GM19025 (cell line): ENCODE data around the gene TOP3A.

Experiments
- ATAC-seq: cut with Tn5 transposase; IDR thresholded peaks from one replicate; pipeline ENCODE4 v1.9.1; 2021; ENCODE audit warnings: mild to moderate bottlenecking, low read depth, moderate library complexity; ENCODE audit not compliant: unreplicated experiment

The TOP3A gene

DNA sequence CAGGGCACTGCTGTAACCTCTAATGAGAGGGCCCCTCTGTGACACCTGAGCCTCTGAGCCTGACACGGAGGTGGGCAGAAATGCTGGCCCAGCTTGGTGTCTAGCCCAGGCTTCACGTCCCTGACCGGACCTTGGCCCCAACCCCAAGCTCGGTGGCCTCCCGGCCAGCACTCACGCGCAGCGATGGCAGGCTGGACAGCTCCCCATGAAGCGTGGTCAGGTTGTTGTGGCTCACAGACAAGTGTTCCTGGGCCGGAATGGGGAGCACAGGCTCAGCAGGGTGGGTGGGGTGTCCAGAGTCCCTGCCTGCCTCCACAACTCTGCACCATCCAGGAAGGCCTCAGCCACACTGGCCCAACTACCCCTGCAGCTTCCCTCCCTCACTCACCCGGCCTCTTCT is 58.4 kb downstream of the TOP3A start:
- no peak for ATAC-seq

DNA sequence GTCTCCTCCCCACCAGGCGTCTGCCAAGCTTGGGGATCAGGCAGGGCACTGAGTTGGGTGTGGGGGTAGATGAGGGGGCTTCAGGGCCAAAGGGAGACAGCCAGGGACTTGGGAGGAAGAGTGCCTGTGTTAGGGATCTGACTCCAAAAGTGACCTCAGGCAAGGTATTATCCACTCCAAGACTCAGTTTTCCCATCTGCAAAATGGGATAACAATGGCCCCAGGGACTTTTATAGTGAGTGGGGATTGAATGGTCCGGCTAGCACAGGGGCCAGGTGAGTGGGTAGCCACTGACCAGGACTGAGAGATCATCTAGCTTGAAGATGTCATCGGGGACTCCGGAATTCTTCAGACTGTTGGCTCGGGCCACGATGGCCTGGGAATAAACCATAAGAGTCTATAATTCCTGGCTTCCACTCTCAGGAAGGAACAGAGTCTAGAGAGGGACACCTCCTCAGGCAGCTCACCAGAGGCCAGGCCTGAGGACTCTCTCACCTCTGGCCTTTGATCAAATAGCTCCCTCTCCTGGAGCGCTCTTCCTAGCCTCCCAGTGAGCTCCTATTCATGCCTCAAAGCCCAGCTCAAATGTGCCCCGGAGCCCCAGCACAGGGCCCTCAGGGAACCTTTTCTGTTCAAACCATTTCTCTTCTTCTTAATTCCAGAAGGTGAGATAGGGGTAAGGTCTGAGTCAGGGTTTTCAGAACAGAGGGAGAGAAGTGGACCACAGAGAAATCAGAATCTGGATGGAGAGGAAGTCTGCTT is 59.7 kb downstream of the TOP3A start:
- no peak for ATAC-seq

DNA sequence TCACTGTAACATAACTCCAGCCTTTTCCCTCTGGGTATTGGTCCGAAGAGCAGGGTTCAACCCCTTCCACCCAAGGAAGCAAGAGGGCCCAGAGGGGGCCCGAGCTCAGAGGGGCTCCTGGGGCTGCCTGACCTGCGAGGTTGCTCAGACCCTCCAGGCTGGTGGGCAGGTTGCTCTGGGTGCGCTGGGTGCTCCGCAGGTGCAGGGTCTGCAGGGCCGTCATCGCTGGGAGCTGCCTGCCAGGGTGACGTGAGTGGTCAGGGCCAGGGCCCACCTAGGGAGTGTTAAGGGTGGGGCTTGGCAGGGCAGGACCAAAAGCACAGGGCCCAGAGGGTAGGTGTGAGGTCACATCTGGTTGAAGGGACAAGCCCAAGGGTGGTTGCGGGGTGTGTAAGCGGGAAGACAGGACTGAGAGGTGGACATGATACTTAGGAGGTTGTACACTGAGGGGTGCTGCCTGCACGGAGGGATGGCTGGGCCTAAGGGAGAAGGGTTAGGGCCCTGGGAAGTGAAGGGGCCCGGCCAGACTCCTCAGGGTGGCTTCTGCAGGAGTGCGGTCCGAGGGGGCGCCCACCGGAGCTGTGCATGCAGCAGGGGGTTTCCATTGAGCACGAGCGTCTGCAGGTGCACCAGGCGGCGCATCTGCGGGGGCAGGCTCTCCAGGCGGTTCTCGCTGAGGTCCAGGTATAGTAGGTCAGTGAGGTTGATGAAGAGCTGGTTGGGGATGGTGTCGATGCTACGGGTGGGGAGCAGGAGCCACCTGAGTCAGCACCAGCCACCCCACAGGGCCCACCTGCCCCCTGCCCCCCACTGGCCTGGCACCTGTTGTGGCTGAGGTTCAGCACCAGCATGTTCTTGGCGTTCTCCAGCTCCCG is 60.6 kb downstream of the TOP3A start:
- ATAC-seq: no peak

DNA sequence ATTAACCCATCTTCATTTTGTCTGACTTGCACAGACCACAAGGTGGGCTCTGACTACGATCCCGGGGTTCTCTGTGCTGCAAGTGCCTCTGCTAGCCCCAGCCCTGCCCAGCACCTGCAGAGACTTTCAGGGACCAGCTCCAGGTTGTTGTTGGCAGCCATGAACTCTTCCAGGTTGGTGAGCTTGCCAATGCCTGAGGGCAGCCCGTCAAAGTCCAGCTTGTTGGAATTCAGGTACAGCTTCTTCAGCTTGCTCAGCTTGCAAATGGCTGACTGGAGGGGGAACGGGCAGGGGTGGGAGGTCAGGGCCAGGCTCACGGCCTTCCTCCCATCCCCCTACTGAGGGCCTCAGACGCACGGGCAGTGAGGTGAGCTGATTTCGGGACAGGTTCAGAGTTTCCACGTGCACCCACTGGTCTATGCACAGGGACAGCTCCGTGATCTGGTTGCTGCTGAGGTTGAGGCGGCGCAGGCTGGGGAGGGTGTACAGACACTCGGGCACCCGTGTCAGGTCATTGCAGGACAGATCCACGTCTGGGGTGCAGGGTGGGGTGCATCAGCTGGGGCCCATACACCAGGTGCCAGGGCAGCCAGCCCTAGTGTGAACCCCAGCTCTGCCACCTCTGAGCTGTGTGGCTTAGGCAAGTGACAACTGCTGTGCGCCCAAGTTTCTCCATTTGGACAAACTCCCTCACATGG is 61.5 kb downstream of the TOP3A start:
- ATAC-seq: no peak

- no peak for ATAC-seq
Observed at GRCh38 chr17:18252160-18252559, 62.6 kb downstream of the TOP3A start.

- no peak for ATAC-seq
Observed at GRCh38 chr17:18251204-18251603, 63.6 kb downstream of the TOP3A start.

DNA sequence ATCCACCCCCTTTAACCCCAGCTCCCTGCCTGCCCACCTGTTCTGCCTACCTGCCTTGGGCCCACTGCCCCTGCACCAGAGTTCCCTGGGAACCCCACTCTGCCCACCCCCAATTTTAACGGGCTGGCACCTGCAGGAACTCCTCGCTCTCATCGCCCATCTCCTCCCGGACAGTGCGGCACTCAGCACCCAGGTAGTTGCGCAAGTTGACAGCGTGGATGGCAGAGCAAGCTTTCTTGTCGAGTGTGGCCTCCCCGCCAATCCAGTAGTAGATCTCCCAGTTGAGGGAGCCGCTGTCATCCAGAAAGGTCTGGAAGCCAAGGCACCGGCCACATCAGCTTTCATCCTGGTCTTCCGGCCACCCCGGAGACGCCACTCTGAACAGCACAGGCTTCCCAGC is 64.1 kb downstream of the TOP3A start:
- ATAC-seq: no peak

DNA sequence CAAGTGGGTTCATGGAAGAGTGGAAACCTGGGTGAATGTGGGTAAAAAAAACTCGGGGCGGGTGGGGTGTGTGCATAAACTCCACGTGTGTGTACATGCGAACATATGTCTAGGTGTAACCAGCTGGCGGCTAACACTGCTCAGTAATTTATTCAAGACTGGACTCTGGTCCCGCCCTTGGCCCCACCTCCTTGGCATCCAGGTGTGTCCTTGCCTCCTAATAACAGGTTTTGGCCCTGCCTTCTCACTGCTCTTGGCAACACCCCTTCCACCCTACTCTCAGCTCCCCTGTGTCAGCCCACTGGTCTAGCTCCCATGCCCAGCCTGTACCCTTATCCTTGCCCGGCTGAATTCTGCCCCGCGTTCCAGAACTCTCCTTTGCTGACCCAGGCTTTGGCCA is 64.5 kb downstream of the TOP3A start:
- no peak for ATAC-seq

- no peak for ATAC-seq
Observed at GRCh38 chr17:18248811-18249210, 66.0 kb downstream of the TOP3A start.

- ATAC-seq: no peak
Observed at GRCh38 chr17:18248300-18248731, 66.5 kb downstream of the TOP3A start.

- ATAC-seq: no peak
Observed at GRCh38 chr17:18247613-18248001, 67.2 kb downstream of the TOP3A start.

DNA sequence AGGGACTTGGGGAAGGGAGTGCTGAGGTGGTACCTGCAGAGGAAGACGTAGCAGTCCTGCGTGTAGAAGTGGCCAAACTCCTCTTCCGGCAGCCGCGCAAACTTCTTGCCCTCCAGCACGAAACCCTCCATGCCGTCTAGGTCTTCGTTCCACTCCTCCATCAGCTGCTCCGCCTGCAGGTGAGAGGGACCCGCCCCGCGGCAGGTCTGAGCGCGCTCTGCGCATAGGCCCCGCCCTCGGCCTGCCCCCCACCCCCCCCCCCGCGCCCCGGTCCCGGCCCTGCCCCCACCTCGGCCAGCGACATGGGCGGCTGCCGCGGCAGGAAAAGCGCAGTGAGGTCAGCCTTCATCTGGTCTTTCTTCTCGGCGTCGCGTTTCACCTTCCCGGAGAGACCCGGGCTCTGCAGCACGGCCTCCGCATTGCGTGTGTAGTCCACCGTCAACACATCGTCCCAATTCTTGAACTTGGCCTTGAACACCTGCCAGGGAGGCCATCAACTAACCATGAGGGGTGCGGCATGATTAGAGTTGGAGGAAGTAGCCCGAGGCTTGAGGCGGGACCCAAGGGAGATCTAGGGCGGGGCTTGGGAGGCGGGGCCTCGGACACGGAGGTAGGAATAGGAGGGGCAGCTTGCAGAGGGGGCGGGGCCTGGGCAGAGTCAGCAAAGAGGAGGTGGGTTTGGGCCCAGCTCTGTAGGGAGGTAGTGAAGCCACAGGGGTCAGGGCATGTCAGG is 67.7 kb downstream of the TOP3A start:
- ATAC-seq: no peak

DNA sequence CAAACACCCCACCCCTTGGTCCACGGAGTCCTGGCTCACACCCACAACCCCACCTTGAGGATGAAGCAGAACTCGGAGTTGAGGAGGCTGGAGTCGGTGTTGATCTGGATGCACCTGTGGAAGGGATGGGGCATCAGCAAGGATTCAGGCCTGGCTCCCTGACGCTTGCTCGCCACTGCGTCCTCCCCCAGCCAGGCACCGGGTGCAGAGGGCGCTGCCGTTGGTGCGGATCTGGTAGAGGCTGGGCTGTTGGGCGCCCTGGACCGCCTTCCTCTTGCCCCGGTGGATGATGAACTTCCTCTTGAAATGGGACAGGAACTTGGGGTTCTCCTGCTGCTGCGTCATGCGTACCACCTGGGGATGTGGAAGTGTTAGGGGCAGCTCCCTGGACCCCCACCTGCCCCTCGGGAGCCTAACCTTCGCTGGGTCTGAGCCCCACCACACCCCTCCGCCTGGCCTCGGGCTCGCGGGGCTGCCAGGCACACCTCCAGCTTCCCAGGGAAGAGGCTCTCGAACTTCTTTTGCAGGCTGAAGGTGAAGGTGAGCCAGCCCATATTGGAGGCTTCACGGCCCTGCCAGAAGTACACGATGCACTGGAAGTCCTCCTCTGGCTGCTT is 68.6 kb downstream of the TOP3A start:
- ATAC-seq: no peak

GRCh38 chr17:18245038-18245776 is 69.6 kb downstream of the TOP3A start:
- ATAC-seq: no peak

DNA sequence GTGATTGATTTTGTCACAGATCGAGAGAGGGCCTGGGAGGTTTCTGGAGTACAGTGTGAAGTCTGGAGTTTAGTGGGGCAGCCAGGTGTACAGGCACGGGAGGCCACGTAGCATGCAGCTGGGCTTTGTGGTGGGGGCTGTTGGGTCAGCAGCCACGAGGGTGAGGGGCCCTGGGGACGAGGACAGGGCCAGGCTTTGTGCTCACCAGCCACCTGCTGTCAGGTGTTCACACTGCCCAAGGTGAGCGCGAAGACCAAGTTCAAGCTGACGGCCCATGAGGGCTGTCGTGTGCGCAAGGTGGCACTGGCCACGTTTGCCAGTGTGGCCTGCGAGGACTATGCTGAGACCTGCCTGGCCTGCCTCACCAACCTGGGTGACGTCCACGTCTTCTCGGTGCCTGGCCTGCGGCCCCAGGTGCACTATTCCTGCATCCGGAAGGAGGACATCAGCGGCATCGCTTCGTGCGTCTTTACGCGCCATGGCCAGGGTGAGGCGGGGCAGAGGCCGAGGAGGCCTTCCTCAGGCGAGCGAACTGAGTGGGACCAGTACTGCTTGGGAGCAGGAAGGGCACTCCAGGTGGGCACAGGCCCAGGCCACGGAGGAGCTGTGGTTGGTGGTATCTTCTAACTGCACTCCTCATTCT is 73.4 kb downstream of the TOP3A start:
- ATAC-seq: no peak

GRCh38 chr17:18240449-18240848 is 74.3 kb downstream of the TOP3A start:
- ATAC-seq: no peak

DNA sequence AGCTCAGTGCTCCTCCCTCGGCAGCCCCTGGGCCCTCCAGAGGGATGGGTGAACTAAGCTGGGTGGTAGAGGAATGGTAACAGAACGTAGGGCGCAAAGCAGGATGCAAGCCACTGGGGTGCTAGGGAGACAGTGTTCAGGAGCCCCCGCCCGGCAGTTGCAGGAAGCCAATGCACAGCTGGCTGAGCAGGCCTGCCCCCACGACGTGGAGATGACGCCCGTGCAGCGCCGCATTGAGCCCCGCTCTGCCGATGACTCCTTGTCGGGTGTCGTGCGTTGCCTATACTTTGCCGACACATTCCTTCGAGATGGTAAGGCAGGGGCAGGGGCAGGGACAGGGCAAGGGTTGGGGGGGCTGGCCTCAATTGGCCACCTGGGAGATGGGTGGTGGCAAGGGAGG is 76.5 kb downstream of the TOP3A start:
- ATAC-seq: no peak

GRCh38 chr17:18237461-18237860 is 77.3 kb downstream of the TOP3A start:
- ATAC-seq: no peak

- ATAC-seq: no peak
Observed at GRCh38 chr17:18236494-18236893, 78.3 kb downstream of the TOP3A start.
